ENCODE data around the gene SLC9A5. TPM values are rescaled to one million over a fixed set of nuclear protein-coding genes. Genes with fewer than 3 reads are reported as not detected.

SLC9A5 gene
- total RNA-seq, 1 experiment from 2014 or later: 10.3 TPM

- no peak for TF ChIP-seq CTCF (IDR thresholded peaks at IDR 0.05)
- TF ChIP-seq FOXJ3 (CRISPR knock-in tag; IDR thresholded peaks at IDR 0.05; ENCODE audit: borderline replicate concordance): no peak
- TF ChIP-seq ZNF671 (CRISPR knock-in tag; IDR thresholded peaks at IDR 0.05): no peak
- TF ChIP-seq ERG (CRISPR knock-in tag; IDR thresholded peaks at IDR 0.05): no peak
- no peak for TF ChIP-seq ZNF281 (CRISPR knock-in tag; IDR thresholded peaks at IDR 0.05)
- no peak for TF ChIP-seq GRHL2 (CRISPR knock-in tag; IDR thresholded peaks at IDR 0.05; ENCODE audit: insufficient replicate concordance, severe bottlenecking)
- no peak for TF ChIP-seq ZNF512 (CRISPR knock-in tag; IDR thresholded peaks at IDR 0.05; ENCODE audit: borderline replicate concordance)
- TF ChIP-seq TP53 (CRISPR knock-in tag; IDR thresholded peaks at IDR 0.05): no peak
Observed at GRCh38 chr16:67206838-67207248, 41.9 kb upstream of the SLC9A5 start (continued).

- H3K27me3 Mint-ChIP-seq (ENCODE audit: low read depth): peaks cover 5% of the 10 kb centered on the region
- TF ChIP-seq ZNF121 (CRISPR knock-in tag; IDR thresholded peaks at IDR 0.05) (0 out of 2 replicates have a peak, but pooled peaks have one; percentile 13), IRF2 (CRISPR knock-in tag; IDR thresholded peaks at IDR 0.05; ENCODE audit: borderline replicate concordance, low read depth) (no peak)
- CTCF ChIA-PET: interaction anchor here (1.7 to 9.1 kb wide), 2 partner anchors 9 to 247 kb away, joined by 4 to 65 read pairs; partner anchors contain the start of genes CES3 and ELMO3
- H3K4me3 Mint-ChIP-seq: no peak overlapping the region
- H3K4me1 Mint-ChIP-seq: no peaks in the 10 kb centered on the region
- ATAC-seq (peak; percentile 28), DNase-seq (ENCODE audit: low spot score) (no peak)
- no peak overlapping the region for H3K27ac Mint-ChIP-seq
- H3K36me3 Mint-ChIP-seq: no peaks in the 10 kb centered on the region
- no peaks in the 10 kb centered on the region for H3K9me3 Mint-ChIP-seq
- POLR2A ChIA-PET: interaction anchor here (0.6 to 1.7 kb wide), 3 partner anchors 9 to 19 kb away, joined by 3 to 8 read pairs (median 7); partner anchors contain the start of genes ELMO3 and TMEM208
Observed at GRCh38 chr16:67207249-67208091, 41.3 kb upstream of the SLC9A5 start.

- no peak for DNase-seq (ENCODE audit: low spot score)
- H3K4me3 Mint-ChIP-seq: no peak overlapping the region
- peaks cover 5% of the 10 kb centered on the region for H3K27me3 Mint-ChIP-seq (ENCODE audit: low read depth)
- TF ChIP-seq EMX1 (CRISPR knock-in tag; IDR thresholded peaks at IDR 0.05) (no peak), SP1 (CRISPR knock-in tag; conservative IDR thresholded peaks at IDR 0.05) (no peak), ELF4 (CRISPR knock-in tag; IDR thresholded peaks at IDR 0.05; ENCODE audit: low read depth) (no peak)
- ChIA-PET CTCF (interaction anchor here (0.6 to 9.1 kb wide), 5 partner anchors 9 to 247 kb away, joined by 3 to 65 read pairs (median 6); partner anchors contain the start of genes CES3 and ELMO3), POLR2A (interaction anchor here (0.6 to 2.1 kb wide), 3 partner anchors 10 to 38 kb away, joined by 7 to 8 read pairs (median 7); partner anchors contain the start of genes FHOD1 and TMEM208)
- no peak for ATAC-seq
- no peak overlapping the region for H3K27ac Mint-ChIP-seq
- no peaks in the 10 kb centered on the region for H3K9me3 Mint-ChIP-seq
- no peaks in the 10 kb centered on the region for H3K36me3 Mint-ChIP-seq
- H3K4me1 Mint-ChIP-seq: no peaks in the 10 kb centered on the region
Observed at GRCh38 chr16:67208154-67208896, 40.5 kb upstream of the SLC9A5 start.

Measured in WTC11 (cell line).